Measurements from ENCODE around the gene AKR1C3. TPM values are rescaled to one million over a fixed set of nuclear protein-coding genes. Genes with fewer than 3 reads are reported as not detected.

AKR1C3 gene
- total RNA-seq, 1 donor from 2014 or later, result 2.8 TPM

DNA sequence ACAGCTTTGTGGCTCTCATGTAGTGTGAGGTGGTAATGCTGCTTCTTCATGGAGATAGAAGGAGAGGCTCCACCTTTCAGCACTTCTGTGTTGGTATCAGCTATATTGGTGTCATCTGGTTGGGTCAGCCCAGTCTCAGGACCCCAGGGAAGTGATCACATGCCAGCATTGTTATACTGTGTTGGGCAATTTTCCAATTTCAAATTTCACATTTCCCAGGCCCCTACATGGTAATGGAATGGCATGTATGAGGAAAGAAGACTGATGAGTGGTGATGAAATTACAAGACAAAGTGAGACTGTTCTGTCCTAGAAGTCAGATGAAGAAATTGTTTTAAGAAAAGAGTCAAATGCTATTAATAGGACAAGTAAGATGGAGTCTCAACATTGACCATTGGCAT lies 3.7 kb upstream of the AKR1C3 start:
- Histone ChIP-seq H3K79me2 (ENCODE audit: low read depth) (no peaks in the 10 kb centered on the region), H2AFZ (replicated peaks) (peak overlapping the region; percentile 90), H3K27me3 (no peaks in the 10 kb centered on the region), H3K4me2 (no peak overlapping the region), H3F3A (ENCODE audit: low read depth) (no peaks in the 10 kb centered on the region), H4K20me1 (ENCODE audit: low read depth) (no peaks in the 10 kb centered on the region), H3K36me3 (no peaks in the 10 kb centered on the region), H3K4me3 (no peak overlapping the region), H3K9ac (no peak overlapping the region), H3K27ac (no peak overlapping the region), H3K9me3 (ENCODE audit: low read depth) (no peaks in the 10 kb centered on the region), H3K4me1 (no peaks in the 10 kb centered on the region)
- peaks cover 9% of the 10 kb centered on the region for H3K9me3 Mint-ChIP-seq
- no peaks in the 10 kb centered on the region for H3K36me3 Mint-ChIP-seq
- no peak for DNase-seq (ENCODE audit: low spot score)
- H3K4me1 Mint-ChIP-seq, result no peaks in the 10 kb centered on the region
- H3K4me3 Mint-ChIP-seq, result no peak overlapping the region
- H3K27ac Mint-ChIP-seq, result no peak overlapping the region
- TF ChIP-seq, protein P1, sequence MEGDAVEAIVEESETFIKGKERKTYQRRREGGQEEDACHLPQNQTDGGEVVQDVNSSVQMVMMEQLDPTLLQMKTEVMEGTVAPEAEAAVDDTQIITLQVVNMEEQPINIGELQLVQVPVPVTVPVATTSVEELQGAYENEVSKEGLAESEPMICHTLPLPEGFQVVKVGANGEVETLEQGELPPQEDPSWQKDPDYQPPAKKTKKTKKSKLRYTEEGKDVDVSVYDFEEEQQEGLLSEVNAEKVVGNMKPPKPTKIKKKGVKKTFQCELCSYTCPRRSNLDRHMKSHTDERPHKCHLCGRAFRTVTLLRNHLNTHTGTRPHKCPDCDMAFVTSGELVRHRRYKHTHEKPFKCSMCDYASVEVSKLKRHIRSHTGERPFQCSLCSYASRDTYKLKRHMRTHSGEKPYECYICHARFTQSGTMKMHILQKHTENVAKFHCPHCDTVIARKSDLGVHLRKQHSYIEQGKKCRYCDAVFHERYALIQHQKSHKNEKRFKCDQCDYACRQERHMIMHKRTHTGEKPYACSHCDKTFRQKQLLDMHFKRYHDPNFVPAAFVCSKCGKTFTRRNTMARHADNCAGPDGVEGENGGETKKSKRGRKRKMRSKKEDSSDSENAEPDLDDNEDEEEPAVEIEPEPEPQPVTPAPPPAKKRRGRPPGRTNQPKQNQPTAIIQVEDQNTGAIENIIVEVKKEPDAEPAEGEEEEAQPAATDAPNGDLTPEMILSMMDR (IDR thresholded peaks at IDR 0.05), result no peak
- no peak for TF ChIP-seq EZH2 (IDR thresholded peaks at IDR 0.05)
- TF ChIP-seq EZH2phosphoT487 (IDR thresholded peaks at IDR 0.05), result no peak
- peaks cover 2% of the 10 kb centered on the region for H3K27me3 Mint-ChIP-seq (ENCODE audit: insufficient read depth, low read depth)

DNA sequence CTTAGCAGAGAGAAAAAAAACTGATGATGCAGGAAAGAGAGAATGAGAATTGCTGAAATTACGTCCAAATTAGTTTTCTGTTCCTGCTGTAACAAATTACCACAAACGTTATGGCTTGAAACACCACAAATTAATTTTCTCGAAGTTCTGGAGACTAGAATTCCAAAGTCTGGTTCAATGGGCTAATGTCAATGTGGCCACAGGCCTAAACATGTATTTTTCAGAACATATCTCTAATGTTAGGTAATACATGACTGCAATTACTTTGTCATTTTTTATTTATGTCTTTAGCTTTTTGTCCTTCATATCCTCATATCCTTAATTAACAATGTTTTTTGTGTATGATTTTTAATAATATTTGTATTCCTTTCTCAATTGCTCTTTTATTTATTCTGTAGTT lies 3.0 kb upstream of the AKR1C3 start:
- H3K36me3 Mint-ChIP-seq, result no peaks in the 10 kb centered on the region
- Histone ChIP-seq H3K36me3 (no peaks in the 10 kb centered on the region), H3K79me2 (ENCODE audit: low read depth) (no peaks in the 10 kb centered on the region), H3K9me3 (ENCODE audit: low read depth) (no peaks in the 10 kb centered on the region), H3K4me2 (no peak overlapping the region), H3K27ac (no peak overlapping the region), H3K9ac (no peak overlapping the region), H3K4me1 (no peaks in the 10 kb centered on the region), H4K20me1 (ENCODE audit: low read depth) (no peaks in the 10 kb centered on the region), H3F3A (ENCODE audit: low read depth) (no peaks in the 10 kb centered on the region), H2AFZ (replicated peaks) (no peak overlapping the region), H3K27me3 (no peaks in the 10 kb centered on the region), H3K4me3 (no peak overlapping the region)
- no peak overlapping the region for H3K4me3 Mint-ChIP-seq
- peaks cover 9% of the 10 kb centered on the region for H3K9me3 Mint-ChIP-seq
- H3K27ac Mint-ChIP-seq, result no peak overlapping the region
- no peaks in the 10 kb centered on the region for H3K4me1 Mint-ChIP-seq
- H3K27me3 Mint-ChIP-seq (ENCODE audit: insufficient read depth, low read depth), result no peaks in the 10 kb centered on the region
- DNase-seq (ENCODE audit: low spot score), result no peak
- TF ChIP-seq, protein P1 (IDR thresholded peaks at IDR 0.05), result no peak
- TF ChIP-seq EZH2phosphoT487 (IDR thresholded peaks at IDR 0.05) (no peak), EZH2 (IDR thresholded peaks at IDR 0.05) (no peak)

DNA sequence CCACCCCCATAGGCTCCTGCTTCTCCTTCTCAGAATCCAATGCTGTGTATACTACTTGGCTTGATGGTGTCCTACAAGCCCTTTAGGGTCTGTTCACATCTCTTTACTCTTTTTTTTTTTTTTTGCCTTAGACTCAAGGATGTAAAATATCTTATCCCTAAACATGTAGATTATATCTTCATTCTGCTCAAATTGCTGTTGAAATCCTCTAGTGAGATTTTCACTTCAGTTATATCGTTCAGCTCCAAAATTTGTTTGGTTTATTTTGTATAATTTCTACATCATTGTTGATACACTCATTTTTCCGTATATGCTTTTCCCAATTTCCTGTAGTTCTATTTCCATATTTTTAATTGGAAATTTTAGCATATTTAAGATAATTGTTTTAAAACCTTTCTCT lies 1.8 kb upstream of the AKR1C3 start:
- Histone ChIP-seq H3K4me1 (no peaks in the 10 kb centered on the region), H3F3A (ENCODE audit: low read depth) (no peaks in the 10 kb centered on the region), H4K20me1 (ENCODE audit: low read depth) (no peaks in the 10 kb centered on the region), H2AFZ (replicated peaks) (no peak overlapping the region), H3K27me3 (no peaks in the 10 kb centered on the region), H3K4me3 (no peak overlapping the region), H3K79me2 (ENCODE audit: low read depth) (no peaks in the 10 kb centered on the region), H3K9ac (no peak overlapping the region), H3K4me2 (no peak overlapping the region), H3K9me3 (ENCODE audit: low read depth) (no peaks in the 10 kb centered on the region), H3K36me3 (no peaks in the 10 kb centered on the region), H3K27ac (no peak overlapping the region)
- TF ChIP-seq EZH2 (IDR thresholded peaks at IDR 0.05) (no peak), EZH2phosphoT487 (IDR thresholded peaks at IDR 0.05) (no peak)
- TF ChIP-seq, protein P1 (IDR thresholded peaks at IDR 0.05), result no peak
- peaks cover 9% of the 10 kb centered on the region for H3K9me3 Mint-ChIP-seq
- H3K4me1 Mint-ChIP-seq, result no peaks in the 10 kb centered on the region
- H3K36me3 Mint-ChIP-seq, result no peaks in the 10 kb centered on the region
- no peak for DNase-seq (ENCODE audit: low spot score)
- H3K27me3 Mint-ChIP-seq (ENCODE audit: insufficient read depth, low read depth), result no peaks in the 10 kb centered on the region
- H3K4me3 Mint-ChIP-seq, result no peak overlapping the region
- H3K27ac Mint-ChIP-seq, result no peak overlapping the region

All from neural progenitor cell (in vitro differentiated cells).